K562 treated with DMSO at 1 percent for 4 hours (cell line): ENCODE data around the gene QTRT2. TPM values are rescaled to one million over a fixed set of nuclear protein-coding genes. Genes with fewer than 3 reads are reported as not detected.

Experiments used
- total RNA-seq: library from RNA; unstranded; fragments of 300-600 nt; gene quantifications from 2 replicates; pipeline ENCODE4 v1.2.3, GENCODE V29; 2022; ENCODE audit not compliant: insufficient read depth

Gene QTRT2
- 3.3 and 7.3 TPM in 2 replicates for total RNA-seq

DNA sequence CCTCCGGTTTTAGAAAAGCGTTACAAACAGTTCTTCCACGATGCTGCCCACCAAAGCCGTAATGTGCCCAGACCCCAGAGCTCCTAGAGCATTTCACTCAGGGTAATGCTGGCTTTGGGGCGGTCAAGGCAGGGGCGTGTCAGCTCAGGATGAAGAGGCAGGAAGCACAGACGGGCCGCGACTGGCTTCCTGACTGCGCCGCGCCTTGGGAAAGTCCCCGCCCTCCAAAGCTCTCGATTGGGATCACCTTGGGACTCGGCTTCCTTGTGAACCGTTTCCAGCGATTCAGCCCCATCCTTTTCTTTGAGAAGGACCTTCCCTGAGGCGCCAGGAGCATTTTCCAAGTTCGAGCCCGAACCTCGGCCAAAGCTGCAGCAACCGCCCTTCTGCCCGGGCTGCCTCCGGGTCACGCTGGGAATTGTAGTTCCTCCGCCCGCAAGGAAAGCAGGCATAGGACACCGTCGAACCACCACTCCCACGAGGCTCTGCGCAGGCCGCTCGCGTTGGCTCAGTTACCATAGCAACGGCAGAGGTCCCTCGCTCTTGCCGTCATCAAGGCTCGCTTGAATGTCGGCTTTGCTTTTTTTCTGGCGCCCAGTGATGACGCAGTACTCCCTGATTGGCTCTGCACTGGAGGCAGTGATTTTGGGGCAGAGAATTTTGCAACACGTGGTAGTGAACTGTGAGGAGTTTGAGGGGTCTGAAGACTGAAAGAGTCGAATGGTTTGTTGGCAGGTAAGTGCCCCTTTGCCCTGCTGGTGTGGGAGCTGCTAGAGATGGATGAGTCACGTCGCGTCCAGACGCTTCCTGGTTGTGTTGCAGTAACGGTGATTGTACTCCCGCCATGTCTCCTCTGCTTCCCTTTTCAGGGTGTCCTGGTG is at the start of gene QTRT2, which contains the start of gene CCDC191:
TSS of gene QTRT2 (plus strand) at position 608 of the 881 bp plus-strand sequence. CDS start 8,521 bp downstream, outside the sequence.
TSS of gene CCDC191 (minus strand) at position 397 of the 881 bp plus-strand sequence. CDS start at position 337, 60 bp downstream.

Other genes starting within 250 kb of the QTRT2 start
- gene GRAMD1C, start 217.9 kb upstream of the QTRT2 start, total RNA-seq: not detected in 2 replicates
- gene ZDHHC23, start 108.7 kb upstream of the QTRT2 start, total RNA-seq: 0.16 TPM in 1 of 2 replicates, not detected in the other
- not detected in 2 replicates for gene CCDC191, start 211 bp upstream of the QTRT2 start, total RNA-seq
- not detected in 2 replicates for gene DRD3, start 122.3 kb downstream of the QTRT2 start, total RNA-seq
- gene ZNF80, start 180.8 kb downstream of the QTRT2 start, total RNA-seq: not detected in 2 replicates
- not detected in 2 replicates for gene TIGIT, start 237.3 kb downstream of the QTRT2 start, total RNA-seq